ENCODE measurements around the gene TMC8.
"Not testable (repeated sequence)": the region's sequence is repeated elsewhere in the genome, so short reads cannot be mapped to it uniquely, and the experiment has no call there.

Gene TMC8

GRCh38 chr17:78154903-78155811, 24.6 kb downstream of the TMC8 start:
- DNase-seq (ENCODE audit: low read depth), result no peak

- DNase-seq (ENCODE audit: low read depth), result no peak
Observed at GRCh38 chr17:78159575-78160158, 29.1 kb downstream of the TMC8 start.

GRCh38 chr17:78163881-78164747, 33.5 kb downstream of the TMC8 start:
- no peak for DNase-seq (ENCODE audit: low read depth)

GRCh38 chr17:78164748-78165607, 34.4 kb downstream of the TMC8 start:
- DNase-seq (ENCODE audit: low read depth), result no peak

- DNase-seq (ENCODE audit: low read depth), result no peak
Observed at GRCh38 chr17:78166416-78166815, 35.8 kb downstream of the TMC8 start.

- peak; percentile 78 for DNase-seq (ENCODE audit: low read depth)
Observed at GRCh38 chr17:78168242-78168902, 37.8 kb downstream of the TMC8 start, which contains the start of gene SYNGR2. Gene SYNGR2 (plus strand): TSS chr17:78168581. CDS start chr17:78168617, 36 bp downstream.

GRCh38 chr17:78168903-78169793, 38.6 kb downstream of the TMC8 start:
- peak; percentile 53 for DNase-seq (ENCODE audit: low read depth)

- DNase-seq (ENCODE audit: low read depth), result no peak
Observed at GRCh38 chr17:78170692-78171590, 40.4 kb downstream of the TMC8 start.

GRCh38 chr17:78171591-78172248, 41.1 kb downstream of the TMC8 start:
- not testable (repeated sequence) for DNase-seq (ENCODE audit: low read depth)

- no peak for DNase-seq (ENCODE audit: low read depth)
Observed at GRCh38 chr17:78172249-78173051, 41.9 kb downstream of the TMC8 start.

- no peak for DNase-seq (ENCODE audit: low read depth)
Observed at GRCh38 chr17:78173097-78173715, 42.6 kb downstream of the TMC8 start.

- no peak for DNase-seq (ENCODE audit: low read depth)
Observed at GRCh38 chr17:78174346-78174869, 43.8 kb downstream of the TMC8 start.

GRCh38 chr17:78174870-78175642, 44.5 kb downstream of the TMC8 start:
- no peak for DNase-seq (ENCODE audit: low read depth)

- DNase-seq (ENCODE audit: low read depth), result no peak
Observed at GRCh38 chr17:78175643-78175981, 45.0 kb downstream of the TMC8 start.

GRCh38 chr17:78176548-78177025, 46.0 kb downstream of the TMC8 start:
- DNase-seq (ENCODE audit: low read depth), result peak; percentile 63

GRCh38 chr17:78179372-78179771, 48.8 kb downstream of the TMC8 start:
- no peak for DNase-seq (ENCODE audit: low read depth)

Data from T follicular helper cell (primary cell).